ENCODE data around the gene RGS14.

DNA sequence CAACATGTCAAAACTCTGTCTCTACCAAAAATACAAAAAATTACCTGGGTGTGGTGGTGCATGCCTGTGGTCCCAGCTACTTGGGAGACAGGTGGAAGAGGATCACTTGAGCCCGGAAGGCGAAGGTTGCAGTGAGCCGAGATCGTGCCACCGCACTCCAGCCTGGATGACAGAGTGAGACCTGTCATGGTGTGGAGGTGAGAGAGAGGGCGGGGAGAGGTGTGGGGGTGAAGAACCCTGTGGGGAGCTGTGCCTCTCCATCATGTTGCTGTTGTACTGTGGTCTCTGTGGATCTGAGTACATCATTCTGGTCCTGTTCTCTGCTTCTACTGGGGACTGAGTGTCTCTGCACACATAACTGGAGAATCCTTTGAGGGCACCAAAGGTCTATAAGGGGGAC, 15.2 kb downstream of the RGS14 start:
- TF ChIP-seq CTCF (IDR thresholded peaks at IDR 0.05) (no peak), POLR2A (IDR thresholded peaks at IDR 0.05) (no peak)
